Liver (tissue), 3 donors: Measurements from ENCODE around the gene MED26.

ENCODE experiments used
- CTCF ChIP-seq: fragments of 150-350 bp; IDR thresholded peaks from 2 replicates; pipeline ENCODE4 v1.5.1; 2017; ENCODE audit warnings: improper control_type of control experiment, low read depth, low read length; ENCODE audit not compliant: missing input control
- GABPA ChIP-seq, 2 donors: IDR thresholded peaks in 1 of 2; conservative IDR thresholded peaks in 1 of 2; 2 replicates each; pipeline ENCODE4 v1.6.1; 2016; ENCODE audit warnings: antibody characterized with exemption in 2 of 2, mild to moderate bottlenecking in 1 of 2, moderate library complexity in 1 of 2
- RAD21 ChIP-seq, 2 donors: IDR thresholded peaks; 2 replicates each; pipeline ENCODE4 v1.6.1; 2016; ENCODE audit warnings: antibody characterized with exemption in 2 of 2, mild to moderate bottlenecking in 2 of 2
- donor health status: healthy.
- donor health status: healthy.

GRCh38 chr19:16645140-16645539 is 17.1 kb upstream of the MED26 start:
- TF ChIP-seq GABPA (IDR thresholded peaks at IDR 0.05 in 1 of 2, conservative IDR thresholded peaks at IDR 0.05 in 1 of 2): no peak
- no peak for TF ChIP-seq RAD21 (IDR thresholded peaks at IDR 0.05)
- no peak for TF ChIP-seq CTCF
